HG03066 (cell line): Measurements from ENCODE around the gene TNF.
"Not testable (repeated sequence)": the region's sequence is repeated elsewhere in the genome, so short reads cannot be mapped to it uniquely, and the experiment has no call there.

Experiments used
- ATAC-seq: cut with Tn5 transposase; IDR thresholded peaks from one replicate; pipeline ENCODE4 v1.9.1; 2021; ENCODE audit warnings: low read depth; ENCODE audit not compliant: unreplicated experiment

TNF gene

DNA sequence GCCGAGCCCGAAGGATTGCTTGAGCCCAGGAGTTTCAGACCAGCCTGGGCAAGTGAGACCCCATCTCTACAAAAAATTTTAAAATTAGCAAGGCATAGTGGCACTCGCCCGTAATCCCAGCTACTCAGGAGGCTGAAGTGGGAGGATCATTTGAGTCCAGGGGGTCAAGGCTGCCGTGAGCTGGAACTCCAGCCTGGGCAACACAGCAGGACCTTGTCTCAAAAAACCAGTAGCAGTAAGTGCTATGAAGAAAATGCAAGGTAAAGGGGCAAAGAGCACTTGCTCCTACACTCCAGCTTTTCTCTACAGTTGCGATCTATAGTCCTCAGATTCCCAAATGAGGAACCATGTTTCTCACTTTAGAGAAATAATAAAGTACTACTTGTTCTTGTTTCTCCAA lies 31.7 kb upstream of the TNF start:
- no peak for ATAC-seq

DNA sequence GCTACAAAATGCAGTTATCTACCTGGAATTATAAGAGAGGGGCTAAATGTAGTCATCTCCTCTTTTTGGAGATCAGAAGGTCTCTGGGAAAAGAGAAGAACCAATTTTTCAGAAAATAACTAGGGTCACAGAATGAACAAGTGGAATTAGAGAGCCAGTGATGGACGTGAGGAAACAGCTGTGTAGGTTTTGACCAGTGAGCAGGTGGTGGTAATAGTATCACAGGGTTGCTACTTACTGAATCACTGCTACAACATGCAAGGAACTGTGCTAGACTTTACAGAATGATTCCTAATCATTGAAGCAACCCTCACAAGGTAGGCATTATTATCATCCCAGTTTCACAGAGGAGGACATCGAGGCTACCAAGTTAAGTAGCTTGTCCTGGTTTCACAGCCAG lies 30.7 kb upstream of the TNF start:
- no peak for ATAC-seq

DNA sequence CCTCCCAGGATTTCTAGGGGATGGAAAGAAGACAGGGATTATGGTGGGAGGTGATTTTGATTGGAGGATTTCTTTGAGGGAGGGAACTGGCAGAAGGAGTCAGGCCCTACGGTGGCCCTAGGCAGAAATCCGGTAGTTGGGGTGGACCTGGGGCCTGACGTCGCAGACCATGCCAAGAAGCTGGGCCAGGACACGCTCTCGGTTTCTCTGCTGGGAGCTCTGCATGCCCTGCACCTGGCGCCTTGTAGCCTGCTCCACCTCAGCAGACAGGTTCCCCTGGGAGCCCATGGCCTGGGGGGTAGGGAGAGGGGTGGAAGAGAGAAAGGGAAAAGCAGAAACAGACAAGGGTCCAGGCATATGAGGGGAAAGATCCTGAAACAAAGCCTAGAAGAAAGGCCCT lies 30.1 kb upstream of the TNF start:
- no peak for ATAC-seq

DNA sequence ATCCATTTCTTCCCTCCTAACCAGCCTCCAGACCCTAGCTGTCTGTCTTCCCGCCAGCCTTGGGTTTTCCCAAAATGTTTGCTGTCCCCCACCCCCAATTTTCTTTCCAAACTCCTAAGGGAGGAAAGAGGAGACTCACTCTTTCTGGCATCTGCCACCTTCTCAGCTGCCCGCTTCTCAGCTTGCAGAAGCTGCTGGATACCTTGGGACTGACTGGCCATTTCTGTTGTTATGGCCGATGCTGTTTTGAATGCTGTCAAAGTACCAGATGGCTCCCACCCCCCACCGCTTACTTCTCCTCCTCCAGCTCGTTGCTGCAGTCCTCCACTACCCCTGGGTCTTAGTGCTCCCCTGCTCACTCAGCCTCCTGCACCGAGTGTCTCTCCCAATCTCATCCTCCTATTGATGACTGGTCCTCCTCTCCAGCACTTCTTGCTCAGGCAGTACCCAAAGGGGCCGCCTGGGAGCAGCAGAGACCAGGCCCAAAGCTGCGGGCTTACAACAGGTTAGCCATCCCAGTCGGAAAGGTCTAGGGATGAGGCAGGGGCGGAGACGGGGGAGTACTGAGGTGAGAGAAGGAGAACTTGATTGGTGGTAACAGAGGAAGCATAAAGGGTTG lies 28.9 kb upstream of the TNF start, which contains the start of gene ATP6V1G2:
ATP6V1G2 (minus strand) TSS at position 270 of the 619 bp plus-strand sequence; CDS start at position 221, 49 bp downstream.
- ATAC-seq: no peak

GRCh38 chr6:31546958-31547726 lies 28.2 kb upstream of the TNF start, which contains the start of gene NFKBIL1:
NFKBIL1 (plus strand) TSS chr6:31547608; CDS start chr6:31547695, 87 bp downstream.
- ATAC-seq: peak; percentile 58

DNA sequence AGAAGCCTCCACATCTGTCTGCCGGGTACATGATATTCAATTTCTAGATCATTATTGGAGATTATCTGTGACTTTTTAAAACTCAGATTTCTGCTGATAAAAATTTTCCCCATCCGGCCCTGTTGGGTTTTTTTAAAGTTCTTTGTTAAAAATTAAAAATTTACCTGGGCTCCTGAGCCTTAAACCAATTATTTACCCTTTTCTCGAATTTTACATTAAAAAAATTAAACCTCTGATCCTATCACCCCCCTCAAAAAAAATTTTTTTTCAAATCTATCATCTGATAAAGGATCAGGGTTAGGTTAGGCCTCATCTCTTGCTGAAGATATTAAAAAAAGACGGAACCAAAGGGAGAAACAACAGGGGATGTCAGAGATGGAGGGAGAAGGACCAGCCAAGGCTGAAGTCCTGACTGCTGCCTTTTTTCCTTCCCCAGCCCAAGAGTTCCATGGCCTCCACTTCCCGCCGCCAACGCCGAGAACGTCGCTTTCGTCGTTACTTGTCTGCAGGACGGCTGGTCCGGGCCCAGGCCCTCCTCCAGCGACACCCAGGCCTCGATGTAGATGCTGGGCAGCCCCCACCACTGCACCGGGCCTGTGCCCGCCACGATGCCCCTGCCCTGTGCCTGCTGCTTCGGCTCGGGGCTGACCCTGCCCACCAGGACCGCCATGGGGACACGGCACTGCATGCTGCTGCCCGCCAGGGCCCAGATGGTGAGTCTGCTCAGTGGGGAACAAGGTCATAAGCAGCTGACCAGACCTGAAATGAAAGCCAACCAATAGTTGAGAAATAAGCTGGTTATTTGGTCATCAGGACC lies 27.4 kb upstream of the TNF start:
- no peak for ATAC-seq

GRCh38 chr6:31548544-31548873 lies 26.9 kb upstream of the TNF start:
- ATAC-seq: no peak

- ATAC-seq: not testable (repeated sequence)
Observed at GRCh38 chr6:31551371-31551770, 24.0 kb upstream of the TNF start.

DNA sequence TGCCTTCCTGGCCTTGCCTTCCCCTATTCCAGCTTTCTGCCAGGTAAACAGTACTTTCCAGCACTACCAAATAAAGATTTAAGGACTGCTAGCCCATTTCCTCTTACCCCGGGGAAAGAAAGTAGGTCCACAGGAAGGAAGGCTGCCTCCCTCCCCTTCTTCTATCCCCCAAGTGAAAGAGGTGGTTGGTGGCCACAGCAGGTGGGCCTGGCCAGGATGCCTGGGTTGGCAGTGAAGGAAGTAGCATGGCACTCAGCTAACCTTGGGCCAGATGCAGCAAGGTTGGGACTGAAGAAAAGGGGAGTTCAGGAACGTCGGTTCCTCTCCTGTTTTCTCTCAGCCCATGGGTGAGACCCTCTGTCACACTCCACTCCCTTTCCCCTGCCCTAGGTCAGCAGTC lies 19.1 kb upstream of the TNF start:
- no peak for ATAC-seq

GRCh38 chr6:31557443-31558317 lies 17.7 kb upstream of the TNF start:
- no peak for ATAC-seq

DNA sequence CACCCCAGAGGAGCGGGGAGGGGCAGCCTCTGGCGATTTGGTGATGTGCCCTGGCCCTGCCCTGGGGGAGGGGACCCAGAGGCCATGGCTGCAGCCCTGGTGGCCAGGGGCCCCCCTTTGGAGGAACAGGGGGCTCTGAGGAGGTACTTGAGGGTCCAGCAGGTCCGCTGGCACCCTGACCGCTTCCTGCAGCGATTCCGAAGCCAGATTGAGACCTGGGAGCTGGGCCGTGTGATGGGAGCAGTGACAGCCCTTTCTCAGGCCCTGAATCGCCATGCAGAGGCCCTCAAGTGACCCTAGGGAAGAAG lies 17.1 kb upstream of the TNF start:
- ATAC-seq: no peak

DNA sequence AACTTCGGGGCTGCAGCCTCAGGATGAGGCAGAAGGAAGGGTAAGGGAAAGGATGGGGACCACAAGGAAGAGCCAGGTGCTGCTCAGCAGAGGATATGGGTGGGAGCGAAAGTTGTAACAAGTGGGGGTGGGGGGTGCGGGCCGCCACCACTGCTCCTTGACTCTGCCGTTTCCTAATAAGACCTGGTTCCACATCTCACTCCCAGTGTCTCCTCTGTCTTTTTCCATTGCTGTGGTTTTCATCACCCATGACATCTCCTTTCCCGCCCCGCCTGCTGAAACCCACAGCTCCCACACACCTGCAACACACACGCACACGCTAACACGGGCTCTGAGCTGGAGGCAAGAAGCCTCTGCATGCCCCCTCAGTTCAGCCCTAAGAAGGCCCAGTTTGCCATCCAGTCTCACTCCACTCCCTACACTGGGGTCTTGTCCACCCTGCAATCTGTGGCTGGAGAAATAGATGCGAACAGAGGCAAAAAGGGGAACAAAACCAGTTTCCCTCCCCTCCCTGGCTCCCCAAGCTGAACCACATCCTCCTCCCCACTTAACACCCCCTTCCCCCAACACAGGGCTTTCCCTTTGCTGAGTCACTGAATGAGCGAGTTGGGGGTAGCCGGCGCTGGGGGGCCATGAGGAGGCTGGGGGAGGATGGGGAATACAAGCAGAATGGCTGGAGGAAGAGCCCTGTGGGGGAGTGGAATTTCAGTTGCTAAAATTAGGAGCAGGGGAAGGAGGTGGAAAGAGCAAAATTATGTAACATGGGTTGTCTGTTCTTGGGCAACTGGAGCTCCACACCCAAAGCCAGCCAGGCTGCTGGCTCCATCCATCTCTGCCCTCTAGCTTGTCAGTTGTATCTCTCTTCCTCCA lies 16.5 kb upstream of the TNF start:
- no peak for ATAC-seq

DNA sequence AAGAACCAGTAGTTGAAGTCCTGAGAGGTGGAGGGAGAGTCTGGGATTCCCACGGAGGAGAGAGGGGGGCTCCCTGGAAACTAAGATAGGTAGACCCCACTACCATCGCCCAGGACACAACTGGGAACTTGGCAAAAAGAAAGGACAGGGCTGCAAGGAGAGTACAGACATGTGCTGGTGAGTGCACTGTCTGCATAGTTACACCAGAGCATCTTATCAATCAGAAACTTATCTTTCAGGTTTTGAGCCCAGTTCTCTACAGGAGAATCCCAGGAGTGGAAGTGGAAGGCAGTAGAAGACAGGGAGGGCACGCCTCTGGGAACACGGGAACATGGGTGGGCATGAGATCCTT lies 15.8 kb upstream of the TNF start:
- ATAC-seq: no peak

GRCh38 chr6:31559958-31560696 lies 15.2 kb upstream of the TNF start:
- peak; percentile 67 for ATAC-seq

DNA sequence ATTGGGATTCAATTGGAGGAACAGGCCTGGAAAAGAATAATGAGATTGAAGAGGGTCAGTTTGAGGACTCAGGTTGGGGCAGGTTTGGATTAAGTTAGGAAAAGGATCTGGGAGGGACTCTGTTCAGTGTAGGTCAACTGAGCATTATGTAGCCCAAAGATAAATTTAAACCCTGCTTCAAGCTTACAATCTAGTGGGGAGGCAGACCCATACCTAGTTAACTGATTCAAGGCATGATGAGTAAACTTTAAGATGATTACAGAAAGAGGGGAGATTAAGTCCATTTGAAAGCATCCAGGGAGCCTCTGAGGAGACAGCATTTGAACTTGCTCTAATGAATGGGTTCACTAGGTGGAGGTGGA lies 14.7 kb upstream of the TNF start:
- no peak for ATAC-seq

GRCh38 chr6:31567531-31568370 lies 7.6 kb upstream of the TNF start:
- ATAC-seq: no peak

DNA sequence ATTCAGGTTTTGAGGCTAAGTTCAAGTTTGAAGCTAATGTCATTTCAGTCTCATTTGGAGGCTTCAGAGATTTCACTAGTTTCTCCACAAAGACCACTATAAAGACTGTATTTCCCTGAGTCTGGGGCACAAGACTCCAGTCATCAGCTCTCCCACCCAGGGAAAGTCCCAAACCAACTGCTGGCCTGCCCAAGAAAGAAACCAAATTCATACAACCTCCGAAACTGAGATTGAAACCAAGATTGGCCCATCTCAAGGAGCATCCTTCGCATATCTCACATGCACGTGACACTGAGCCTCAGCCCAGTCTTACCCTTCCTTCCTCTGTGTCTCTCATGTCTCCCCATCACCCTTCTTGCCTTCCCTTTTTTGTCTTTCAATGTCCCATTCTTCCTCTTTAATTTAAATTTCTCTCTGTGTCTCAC lies 6.8 kb upstream of the TNF start:
- peak; percentile 59 for ATAC-seq

DNA sequence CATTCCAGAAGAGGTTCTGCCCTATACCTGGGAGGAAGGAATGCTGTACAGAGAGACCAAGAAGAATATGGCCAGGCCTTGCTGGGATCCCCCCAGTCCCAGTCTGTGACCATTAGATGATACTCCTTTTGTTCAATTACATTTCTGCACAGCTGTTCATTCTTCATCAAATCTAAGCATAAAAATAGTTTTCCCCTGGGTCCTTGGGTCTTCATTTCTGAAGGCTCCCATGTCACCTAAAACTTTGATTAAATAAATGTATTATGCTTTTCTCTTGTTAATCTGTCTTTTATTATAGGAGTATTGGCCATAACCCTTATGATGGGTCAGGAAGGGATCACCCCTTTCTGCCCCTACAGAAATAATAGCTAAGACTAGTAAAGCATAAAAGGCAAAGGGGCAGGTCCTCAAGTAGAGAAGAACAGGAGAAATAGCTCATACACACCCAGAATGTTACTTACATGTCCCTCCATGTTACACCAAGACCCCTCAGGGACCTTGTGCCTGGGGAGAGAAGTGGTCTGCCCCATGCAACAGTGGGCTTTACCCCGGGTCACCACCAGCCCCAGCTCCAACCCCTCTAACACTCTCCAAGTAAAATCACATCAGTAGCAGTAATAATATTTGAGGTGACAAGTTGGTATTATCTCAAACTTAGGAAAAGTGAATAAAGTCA lies 5.4 kb upstream of the TNF start:
- ATAC-seq: no peak
